ENCODE results near the gene CSGALNACT2. TPM values are rescaled to one million over a fixed set of nuclear protein-coding genes. Genes with fewer than 3 reads are reported as not detected.

Gene CSGALNACT2
- total and polyA plus RNA-seq, 2 donors (not counting 1 experiment from before 2014, with no cell fraction given), result 10.9 to 24.0 TPM

DNA sequence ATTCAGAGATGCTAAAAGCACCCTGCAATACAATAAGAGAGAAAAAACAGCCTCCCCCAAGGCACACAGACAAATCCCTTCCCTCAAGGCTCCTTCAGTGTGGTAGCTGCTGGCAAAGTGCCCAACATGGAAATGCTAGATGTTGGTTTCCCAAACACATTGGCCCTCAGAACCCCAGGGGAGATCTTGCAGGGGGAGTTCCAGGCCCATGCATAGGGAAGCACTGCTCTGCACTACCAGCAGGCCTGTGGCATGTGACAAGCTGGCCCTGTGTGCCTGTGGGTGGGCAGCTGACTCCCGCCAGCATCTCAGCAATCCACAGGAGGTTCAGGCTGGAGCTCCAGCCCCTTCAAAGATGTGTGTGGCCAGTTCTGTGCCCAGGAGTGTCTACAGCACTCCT is 16.8 kb upstream of the CSGALNACT2 start:
- no peaks in the 10 kb centered on the region for H3K9me3 Mint-ChIP-seq (ENCODE audit: insufficient read depth)
- H3K4me3 Mint-ChIP-seq, result peak overlapping the region; percentile 71
- peak overlapping the region; percentile 95 for H3K27ac Mint-ChIP-seq
- H3K27me3 Mint-ChIP-seq, result no peaks in the 10 kb centered on the region
- no peak for ATAC-seq (ENCODE audit: low read depth)
- TF ChIP-seq EZH2 (IDR thresholded peaks at IDR 0.05; ENCODE audit: borderline replicate concordance, insufficient read depth, low read depth, low read length, poor library complexity, severe bottlenecking) (no peak), CTCF (IDR thresholded peaks at IDR 0.05) (no peak)
- intact Hi-C loops (cut with micrococcal nuclease), result no loop called here
- peaks cover 39% of the 10 kb centered on the region for H3K4me1 Mint-ChIP-seq
- WGBS (ENCODE audit: insufficient coverage), result 25% methylated on average over 1 of the region's 1 CpG
- Histone ChIP-seq H3K9me3 (ENCODE audit: control extremely low read depth in 1 of 3, control insufficient read depth in 2 of 3, insufficient read depth in 1 of 3, low read length in 2 of 3) (peaks cover 0 to 3% (median 0%) of the 10 kb centered on the region in 3 donors), H2AFZ (ENCODE audit: insufficient read depth, low read depth, low read length, poor library complexity, severe bottlenecking) (peak overlapping the region; percentile 61), H3K36me3 (replicated peaks in 1 of 2; ENCODE audit: control extremely low read depth in 1 of 2, control insufficient read depth in 1 of 2, extremely low read depth in 1 of 2, insufficient read depth in 2 of 2, low read length in 1 of 2) (no peaks in the 10 kb centered on the region), H3K4me2 (replicated peaks; ENCODE audit: low read depth, low read length, poor library complexity, severe bottlenecking) (peak overlapping the region; percentile 47), H3K27me3 (replicated peaks in 1 of 4; ENCODE audit: control extremely low read depth in 1 of 4, control insufficient read depth in 3 of 4, insufficient read depth in 4 of 4, low read length in 3 of 4) (no peaks in the 10 kb centered on the region), H3K4me3 (ENCODE audit: control extremely low read depth in 1 of 5, extremely low read depth in 1 of 5, insufficient read depth in 1 of 5, low read depth in 2 of 5, low read length in 4 of 5) (no peak overlapping the region), H3K4me1 (ENCODE audit: control insufficient read depth in 2 of 2, insufficient read depth in 2 of 2, low read length in 2 of 2) (peaks cover 27 to 40% of the 10 kb centered on the region in 2 donors), H3K9ac (ENCODE audit: low read length) (no peak overlapping the region), H4K20me1 (ENCODE audit: control insufficient read depth, insufficient read depth, low read length, poor library complexity, severe bottlenecking) (no peaks in the 10 kb centered on the region), H3K27ac (ENCODE audit: low read length in 2 of 2) (peak overlapping the region; percentile 51 to 70), H3K79me2 (ENCODE audit: control insufficient read depth, insufficient read depth, low read length) (no peaks in the 10 kb centered on the region)
- POLR2A ChIA-PET, result interaction anchor here (2.4 kb wide), 1 partner anchor 16 kb away, joined by 7 read pairs; the partner anchor contains the start of gene CSGALNACT2
- CTCF ChIA-PET, result interaction anchor here (0.6 to 2.3 kb wide), 3 partner anchors 12 to 228 kb away, joined by 3 to 9 read pairs (median 3); partner anchors contain the start of gene CSGALNACT2
- DNase-seq, result peak; percentile 30

DNA sequence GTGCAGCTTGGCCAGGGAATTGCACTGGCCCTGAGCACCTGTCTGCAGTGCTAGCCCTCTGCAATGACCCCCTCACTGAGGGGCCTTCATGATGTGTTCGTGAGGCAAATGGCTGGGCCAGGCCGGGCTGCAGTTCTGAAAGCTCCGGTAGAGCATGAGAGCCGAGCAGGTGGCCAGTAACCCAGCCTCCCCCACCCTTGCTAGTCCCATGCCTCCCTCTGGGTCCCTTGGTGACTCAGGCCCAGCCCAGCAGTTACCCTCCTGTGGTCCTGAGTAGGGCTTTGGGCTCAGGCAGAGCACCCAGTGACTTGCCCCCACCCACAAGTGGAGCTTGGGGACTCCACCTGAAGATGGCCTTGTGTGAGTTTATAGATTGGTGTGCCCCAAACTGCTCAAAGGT is 16.1 kb upstream of the CSGALNACT2 start:
- ChIA-PET CTCF (interaction anchor here (0.6 to 2.3 kb wide), 3 partner anchors 11 to 338 kb away, joined by 3 to 9 read pairs (median 3); partner anchors contain the start of gene CSGALNACT2), POLR2A (interaction anchor here (2.4 kb wide), 1 partner anchor 16 kb away, joined by 7 read pairs; the partner anchor contains the start of gene CSGALNACT2)
- Histone ChIP-seq H3K4me2 (replicated peaks; ENCODE audit: low read depth, low read length, poor library complexity, severe bottlenecking) (peak overlapping the region; percentile 47), H3K36me3 (replicated peaks in 1 of 2; ENCODE audit: control extremely low read depth in 1 of 2, control insufficient read depth in 1 of 2, extremely low read depth in 1 of 2, insufficient read depth in 2 of 2, low read length in 1 of 2) (no peaks in the 10 kb centered on the region), H3K27ac (ENCODE audit: low read length in 2 of 2) (peak overlapping the region; percentile 51 to 70), H3K79me2 (ENCODE audit: control insufficient read depth, insufficient read depth, low read length) (no peaks in the 10 kb centered on the region), H4K20me1 (ENCODE audit: control insufficient read depth, insufficient read depth, low read length, poor library complexity, severe bottlenecking) (no peaks in the 10 kb centered on the region), H3K9me3 (ENCODE audit: control extremely low read depth in 1 of 3, control insufficient read depth in 2 of 3, insufficient read depth in 1 of 3, low read length in 2 of 3) (peaks cover 0 to 3% (median 0%) of the 10 kb centered on the region in 3 donors), H3K4me1 (ENCODE audit: control insufficient read depth in 2 of 2, insufficient read depth in 2 of 2, low read length in 2 of 2) (peaks cover 33 to 45% of the 10 kb centered on the region in 2 donors), H2AFZ (ENCODE audit: insufficient read depth, low read depth, low read length, poor library complexity, severe bottlenecking) (peak overlapping the region; percentile 61), H3K27me3 (replicated peaks in 1 of 4; ENCODE audit: control extremely low read depth in 1 of 4, control insufficient read depth in 3 of 4, insufficient read depth in 4 of 4, low read length in 3 of 4) (no peaks in the 10 kb centered on the region), H3K9ac (ENCODE audit: low read length) (no peak overlapping the region), H3K4me3 (ENCODE audit: control extremely low read depth in 1 of 5, extremely low read depth in 1 of 5, insufficient read depth in 1 of 5, low read depth in 2 of 5, low read length in 4 of 5) (no peak overlapping the region)
- peak overlapping the region; percentile 71 for H3K4me3 Mint-ChIP-seq
- intact Hi-C loops (cut with micrococcal nuclease), result no loop called here
- H3K9me3 Mint-ChIP-seq (ENCODE audit: insufficient read depth), result no peaks in the 10 kb centered on the region
- no peaks in the 10 kb centered on the region for H3K27me3 Mint-ChIP-seq
- peak overlapping the region; percentile 95 for H3K27ac Mint-ChIP-seq
- H3K4me1 Mint-ChIP-seq, result peaks cover 45% of the 10 kb centered on the region
- no peak for ATAC-seq (ENCODE audit: low read depth)
- 13% methylated on average over 4 of the region's 4 CpGs for WGBS (ENCODE audit: insufficient coverage)
- no peak for DNase-seq
- TF ChIP-seq CTCF (IDR thresholded peaks at IDR 0.05) (no peak), EZH2 (IDR thresholded peaks at IDR 0.05; ENCODE audit: borderline replicate concordance, insufficient read depth, low read depth, low read length, poor library complexity, severe bottlenecking) (no peak)

Measured in B cell (primary cell).